Skin of body (tissue), 1 donor: ENCODE measurements around the gene ARL3. TPM values are rescaled to one million over a fixed set of nuclear protein-coding genes. Genes with fewer than 3 reads are reported as not detected.

Source experiments
- total RNA-seq: library from RNA; depleted of rRNA; stranded (reverse); fragments of >200 nt; gene quantifications from one replicate; pipeline ENCODE4 v1.2.3, GENCODE V29; 2014

ARL3 gene
- total RNA-seq, 1 donor from 2014 or later, result 6.2 TPM

Other genes starting within 250 kb of the ARL3 start
- 49.9 TPM for gene ACTR1A, start 211.7 kb downstream of the ARL3 start, total RNA-seq
- 7.4 TPM for gene SUFU, start 210.4 kb downstream of the ARL3 start, total RNA-seq
- 49.2 TPM for gene TRIM8, start 69.9 kb downstream of the ARL3 start, total RNA-seq
- 7.1 TPM for gene SFXN2, start 239 bp upstream of the ARL3 start, total RNA-seq
- gene WBP1L, start 29.6 kb upstream of the ARL3 start, total RNA-seq, result 34.0 TPM
- gene CYP17A1, start 123.0 kb upstream of the ARL3 start, total RNA-seq, result not detected
- 24.8 TPM for gene BORCS7, start 139.9 kb upstream of the ARL3 start, total RNA-seq
- gene AS3MT, start 155.1 kb upstream of the ARL3 start, total RNA-seq, result 8.9 TPM
- gene CNNM2, start 203.9 kb upstream of the ARL3 start, total RNA-seq, result 5.4 TPM